ENCODE data around the gene CUEDC1. TPM values are rescaled to one million over a fixed set of nuclear protein-coding genes. Genes with fewer than 3 reads are reported as not detected.
A peak's percentile ranks its signal among the peaks of the same experiment; 100 is the strongest.

CUEDC1 gene
- polyA plus RNA-seq, 1 experiment = 48.5 TPM

DNA sequence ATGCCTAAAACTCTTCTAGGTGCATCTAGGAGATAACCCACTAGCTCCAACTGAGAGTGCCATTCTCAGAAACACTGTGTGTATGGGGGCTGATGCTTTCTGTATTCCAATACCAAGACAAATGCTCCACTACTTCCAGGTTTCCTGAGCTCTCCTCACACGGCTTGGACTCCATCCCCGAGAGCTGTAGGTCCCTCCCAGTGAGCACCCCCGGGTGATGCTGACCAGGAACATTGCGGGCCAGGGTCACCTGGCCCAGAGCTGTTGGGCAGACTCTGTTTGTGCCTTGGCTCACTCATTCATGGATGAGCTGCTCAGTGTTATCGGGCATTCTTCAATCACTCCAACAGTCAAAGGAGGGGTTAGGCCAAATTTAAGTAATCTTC, 7.0 kb downstream of the CUEDC1 start:
- no peak for DNase-seq (ENCODE audit: low read depth)
- Histone ChIP-seq H3K36me3 (ENCODE audit: control insufficient read depth, insufficient read depth, low read length) (no peaks in the 10 kb centered on the region), H3K27me3 (ENCODE audit: control insufficient read depth, insufficient read depth, low read length) (no peaks in the 10 kb centered on the region), H3K4me3 (ENCODE audit: low read depth, low read length) (no peak overlapping the region)
- TF ChIP-seq CTCF (IDR thresholded peaks at IDR 0.05; ENCODE audit: insufficient read depth, low read depth, low read length) = no peak
- POLR2A ChIA-PET = interaction anchor here (1.0 to 1.9 kb wide), 2 partner anchors 46 to 55 kb away, joined by 4 read pairs; no protein-coding TSS in a partner anchor
- CTCF ChIA-PET = interaction anchor here (0.9 to 8.0 kb wide), 14 partner anchors 10 to 89 kb away, joined by 3 to 49 read pairs (median 4); no protein-coding TSS in a partner anchor

DNA sequence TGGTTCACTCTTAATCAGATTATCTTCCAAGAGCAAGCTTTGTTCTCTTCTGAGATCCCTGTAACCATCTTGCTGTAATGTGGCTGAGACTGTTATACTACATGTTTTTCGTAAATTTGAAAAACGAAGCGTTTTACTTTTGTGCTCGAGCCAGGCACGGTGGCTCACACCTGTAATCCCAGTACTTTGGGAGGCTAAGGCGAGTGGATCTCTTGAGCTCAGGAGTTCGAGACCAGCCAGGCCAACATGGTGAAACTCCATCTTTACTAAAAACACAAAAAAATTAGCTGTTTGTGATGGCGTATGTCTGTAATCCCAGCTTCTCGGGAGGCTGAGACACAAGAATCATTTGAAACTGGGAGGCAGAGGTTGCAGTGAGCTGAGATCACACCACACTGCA, 7.8 kb downstream of the CUEDC1 start:
- POLR2A ChIA-PET = interaction anchor here (0.5 to 1.9 kb wide), 3 partner anchors 38 to 52 kb away, joined by 3 to 4 read pairs (median 3); no protein-coding TSS in a partner anchor
- no peaks in the 10 kb centered on the region for H3K27me3 ChIP-seq (ENCODE audit: control insufficient read depth, insufficient read depth, low read length)
- H3K36me3 ChIP-seq (ENCODE audit: control insufficient read depth, insufficient read depth, low read length) = no peaks in the 10 kb centered on the region
- no peak for TF ChIP-seq CTCF (IDR thresholded peaks at IDR 0.05; ENCODE audit: insufficient read depth, low read depth, low read length)
- no peak for DNase-seq (ENCODE audit: low read depth)
- H3K4me3 ChIP-seq (ENCODE audit: low read depth, low read length) = peak overlapping the region; percentile 37
- CTCF ChIA-PET = interaction anchor here (0.9 to 8.0 kb wide), 14 partner anchors 10 to 88 kb away, joined by 3 to 49 read pairs (median 4); partner anchors contain the start of gene VEZF1

GRCh38 chr17:57946798-57947358, 8.3 kb downstream of the CUEDC1 start:
- CTCF ChIA-PET = interaction anchor here (0.7 to 8.0 kb wide), 10 partner anchors 9 to 88 kb away, joined by 3 to 49 read pairs (median 8); partner anchors contain the start of gene VEZF1
- no peak for TF ChIP-seq CTCF (IDR thresholded peaks at IDR 0.05; ENCODE audit: insufficient read depth, low read depth, low read length)
- no peaks in the 10 kb centered on the region for H3K27me3 ChIP-seq (ENCODE audit: control insufficient read depth, insufficient read depth, low read length)
- POLR2A ChIA-PET = interaction anchor here (0.5 kb wide), 1 partner anchor 39 kb away, joined by 3 read pairs; no protein-coding TSS in a partner anchor
- H3K36me3 ChIP-seq (ENCODE audit: control insufficient read depth, insufficient read depth, low read length) = no peaks in the 10 kb centered on the region
- H3K4me3 ChIP-seq (ENCODE audit: low read depth, low read length) = peak overlapping the region; percentile 37
- no peak for DNase-seq (ENCODE audit: low read depth)

DNA sequence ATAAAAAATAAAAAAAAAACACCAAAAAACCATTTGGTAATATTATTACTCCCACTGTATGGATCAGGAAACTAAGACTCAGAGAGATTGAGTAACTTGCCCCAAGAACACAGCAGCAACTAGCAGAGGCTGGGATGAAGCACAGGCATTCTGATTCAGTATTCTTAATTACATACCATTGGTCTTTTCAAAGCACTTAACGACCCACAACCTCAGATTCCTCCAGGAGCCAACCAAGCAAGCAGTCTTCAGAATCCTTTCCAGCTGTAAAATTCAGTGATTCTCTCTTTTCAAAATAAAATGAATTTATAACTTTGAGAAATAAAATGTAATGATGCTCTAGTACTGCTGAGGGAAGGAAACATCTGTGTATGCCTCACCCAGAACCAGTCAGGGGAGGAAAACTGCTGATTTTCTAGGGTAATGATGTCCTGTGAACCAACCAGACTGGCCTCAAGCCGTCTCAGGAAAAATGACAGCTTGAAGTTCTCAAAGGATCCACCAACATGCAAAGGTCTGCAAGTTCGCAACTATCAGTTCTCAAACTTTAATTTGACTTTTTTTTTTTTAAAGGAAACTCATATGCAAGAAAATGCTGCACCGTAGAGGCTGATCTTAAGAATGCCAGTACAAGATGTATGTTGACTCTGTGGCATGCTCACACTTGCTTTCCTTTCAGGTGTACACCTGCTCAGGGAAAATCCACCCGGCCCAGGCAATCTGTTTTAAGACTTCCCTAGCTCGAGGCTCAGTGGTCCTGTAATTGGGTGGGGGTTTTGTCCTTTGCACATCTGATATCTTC, 9.0 kb downstream of the CUEDC1 start:
- no peaks in the 10 kb centered on the region for H3K27me3 ChIP-seq (ENCODE audit: control insufficient read depth, insufficient read depth, low read length)
- POLR2A ChIA-PET = no interaction called here

More for the DNA sequence above, 9.0 kb downstream of the CUEDC1 start:
- no peaks in the 10 kb centered on the region for H3K36me3 ChIP-seq (ENCODE audit: control insufficient read depth, insufficient read depth, low read length)
- DNase-seq (ENCODE audit: low read depth) = peak; percentile 55
- peak overlapping the region; percentile 37 for H3K4me3 ChIP-seq (ENCODE audit: low read depth, low read length)
- CTCF ChIA-PET = interaction anchor here (0.6 to 8.0 kb wide), 9 partner anchors 9 to 725 kb away, joined by 3 to 49 read pairs (median 10); partner anchors contain the start of gene VEZF1
- TF ChIP-seq CTCF (IDR thresholded peaks at IDR 0.05; ENCODE audit: insufficient read depth, low read depth, low read length) = no peak
